Umbilical cord (tissue), 2 donors: Measurements from ENCODE around the gene SLITRK1. TPM values are rescaled to one million over a fixed set of nuclear protein-coding genes. Genes with fewer than 3 reads are reported as not detected.

Experiments
- DNase-seq: peaks from one replicate; pipeline ENCODE4 v3.0.0-alpha.2; 2015; ENCODE audit warnings: low spot score
- total RNA-seq: library from RNA; depleted of rRNA; stranded (reverse); fragments of >200 nt; gene quantifications from one replicate; pipeline ENCODE4 v1.2.3, GENCODE V29; 2014; ENCODE audit warnings: low replicate concordance; ENCODE audit not compliant: insufficient read depth

SLITRK1 gene
- total RNA-seq, 1 donor from 2014 or later, result 0.72 TPM

DNA sequence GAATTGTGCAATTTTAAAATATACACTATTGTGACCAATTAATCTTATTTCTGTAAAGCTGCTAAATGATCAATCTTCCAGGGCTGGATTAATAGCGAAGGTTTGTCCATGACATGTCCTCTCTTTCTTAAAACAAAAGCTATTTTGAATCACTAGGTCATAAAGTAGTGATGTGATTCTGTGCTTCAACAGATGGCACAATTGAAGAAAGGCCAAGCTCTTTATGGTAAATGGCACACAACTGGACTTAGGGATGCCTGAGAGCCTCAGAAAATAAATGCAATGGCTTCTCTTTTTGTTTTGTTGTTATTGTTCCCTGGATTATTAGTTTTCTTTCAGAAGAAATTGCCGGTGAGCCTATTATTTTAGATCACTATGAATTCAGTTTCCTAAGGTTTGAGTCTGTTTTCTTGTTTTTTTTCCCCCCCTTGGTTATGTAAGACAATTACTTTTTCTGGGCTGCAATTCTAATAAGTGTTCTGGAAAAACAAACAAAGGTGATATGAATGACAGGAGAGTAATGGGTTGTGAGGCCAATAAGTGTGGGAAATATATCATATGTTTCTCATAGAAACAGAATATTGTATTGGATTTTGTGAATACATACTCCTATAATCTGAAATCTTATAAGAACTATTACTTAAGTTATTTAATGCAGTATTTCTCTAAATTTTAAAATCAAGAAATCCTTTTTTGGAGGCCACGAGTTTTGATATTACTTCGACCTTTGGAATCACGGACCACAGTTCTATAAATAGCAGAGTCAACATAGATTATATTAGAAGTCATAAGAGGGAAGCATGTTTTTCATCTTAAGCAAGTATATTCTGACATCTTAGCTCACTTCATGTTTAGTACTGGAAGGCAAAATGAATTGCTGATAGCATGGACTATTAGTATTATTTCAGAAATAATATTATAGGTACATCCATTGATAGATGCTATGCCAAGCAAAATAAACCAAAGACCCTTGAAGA, 16.8 kb downstream of the SLITRK1 start:
- no peak for DNase-seq

DNA sequence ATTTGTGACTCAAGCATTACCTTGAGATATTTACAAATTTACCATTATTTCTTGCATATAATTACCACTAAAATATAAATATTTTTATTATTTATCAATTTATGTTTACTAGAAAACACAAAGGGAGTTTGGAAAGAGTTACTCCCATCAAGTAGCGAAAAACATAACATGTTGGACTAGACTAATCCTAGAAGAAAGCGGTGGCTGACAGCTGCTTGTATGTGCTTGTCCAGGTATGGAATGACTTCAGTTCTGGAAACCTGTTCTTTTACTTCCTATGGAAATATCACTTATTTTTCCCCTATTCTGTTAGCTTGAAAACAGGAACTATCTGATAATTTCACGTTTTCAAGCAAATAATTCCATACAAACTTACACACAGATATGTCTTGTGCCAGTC, 28.5 kb downstream of the SLITRK1 start:
- peak; percentile 11 for DNase-seq

DNA sequence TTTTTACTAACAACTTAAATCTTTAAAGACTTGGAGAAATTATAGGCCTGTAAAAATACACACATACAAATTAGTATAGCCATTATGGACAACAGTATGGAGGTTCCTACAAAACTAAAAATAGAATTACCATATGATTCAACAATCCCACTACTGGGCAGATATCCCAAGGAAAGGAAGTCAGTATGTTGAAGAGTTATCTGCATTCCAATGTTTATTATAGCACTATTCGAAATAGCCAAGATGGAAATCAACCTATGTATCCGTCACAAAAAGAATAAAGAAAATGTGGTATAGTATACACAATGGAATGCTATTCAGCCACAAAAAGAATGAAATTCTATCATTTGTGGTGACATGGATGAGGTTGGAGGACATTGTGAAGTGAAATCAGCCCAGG, 37.2 kb downstream of the SLITRK1 start:
- DNase-seq, result no peak

DNA sequence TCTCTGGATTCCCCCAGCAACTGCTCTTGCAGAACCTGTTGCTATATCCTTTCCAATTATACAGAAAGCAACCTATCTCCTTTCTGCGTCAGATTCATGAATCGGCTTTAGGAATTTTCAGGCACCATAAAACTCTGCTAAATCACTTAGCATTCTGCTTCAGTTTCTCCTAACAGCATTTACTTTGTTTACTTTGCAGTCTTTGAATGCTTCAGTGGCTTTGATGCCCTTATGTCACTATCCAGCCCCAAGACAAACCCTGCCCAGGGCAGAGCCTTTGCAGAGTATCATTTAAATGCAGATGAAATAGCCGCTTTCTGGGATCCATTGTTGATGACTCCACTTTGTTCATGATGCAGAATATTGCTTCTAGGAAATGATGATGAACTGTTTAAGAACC, 43.1 kb downstream of the SLITRK1 start:
- no peak for DNase-seq

DNA sequence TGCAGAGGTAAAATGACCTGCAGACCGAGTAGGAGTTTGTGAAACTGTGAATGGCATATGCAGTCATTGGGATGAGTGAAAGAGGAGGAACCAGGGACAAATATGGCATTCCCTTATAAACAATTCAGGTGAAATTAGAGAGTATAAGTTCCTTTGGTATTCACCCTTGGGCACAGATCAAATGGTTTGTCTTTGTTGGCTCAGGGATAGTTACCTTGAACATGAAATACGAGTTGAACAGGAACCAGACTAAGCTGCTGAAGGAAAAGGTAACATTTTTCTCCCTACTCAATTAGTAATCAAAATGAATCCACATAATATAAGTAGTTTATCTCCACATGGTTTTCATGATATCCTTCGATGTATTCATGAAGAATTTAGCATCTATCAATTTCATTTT, 50.5 kb downstream of the SLITRK1 start:
- DNase-seq, result no peak

DNA sequence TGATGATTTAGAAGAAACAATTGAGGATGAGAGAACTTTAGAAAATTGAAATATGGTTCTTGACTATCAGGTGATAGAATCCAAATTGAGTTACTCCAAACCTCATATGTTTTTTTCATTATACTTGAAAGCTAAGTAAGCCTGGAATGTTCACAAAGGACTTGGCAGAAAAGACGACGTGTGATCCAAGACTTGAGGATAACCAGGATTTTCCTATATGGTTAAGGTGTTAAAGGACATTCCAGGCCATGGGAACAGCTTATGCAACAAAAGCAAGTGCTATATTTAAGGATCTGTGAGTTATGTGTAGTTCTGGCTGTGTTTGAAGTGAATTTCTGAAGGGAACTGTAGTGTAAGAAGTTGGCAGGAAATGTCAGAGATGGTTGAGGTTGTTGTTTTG, 52.5 kb downstream of the SLITRK1 start:
- no peak for DNase-seq

DNA sequence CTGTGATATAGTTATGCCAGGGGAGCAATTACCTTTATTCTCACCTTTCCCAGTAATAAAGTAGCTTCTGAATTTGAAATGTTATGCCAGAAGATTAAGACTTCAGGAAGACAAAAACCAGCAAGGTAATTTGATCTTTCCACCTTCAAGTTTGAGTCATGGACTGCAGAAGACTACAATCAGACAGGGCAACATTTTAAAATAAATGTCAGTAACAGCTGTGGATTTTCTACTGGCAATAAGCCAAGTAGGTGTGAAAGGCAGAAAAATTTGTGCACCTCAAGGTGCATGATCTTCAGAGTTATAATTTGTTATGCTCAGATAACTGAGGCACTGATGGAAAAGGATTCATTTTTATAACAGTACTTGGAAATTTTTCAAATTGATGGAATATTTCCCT, 54.9 kb downstream of the SLITRK1 start:
- DNase-seq, result peak; percentile 32
